GM18907 (cell line): ENCODE measurements around the gene KCNK4.

ENCODE experiments used
- ATAC-seq: cut with Tn5 transposase; IDR thresholded peaks from one replicate; pipeline ENCODE4 v1.9.1; 2021; ENCODE audit warnings: mild to moderate bottlenecking, moderate library complexity; ENCODE audit not compliant: unreplicated experiment

Gene KCNK4

GRCh38 chr11:64268025-64268892, 22.8 kb upstream of the KCNK4 start:
- no peak for ATAC-seq

GRCh38 chr11:64268893-64269539, 22.1 kb upstream of the KCNK4 start:
- ATAC-seq: peak; percentile 10

GRCh38 chr11:64269540-64270220, 21.4 kb upstream of the KCNK4 start:
- ATAC-seq: peak; percentile 68

DNA sequence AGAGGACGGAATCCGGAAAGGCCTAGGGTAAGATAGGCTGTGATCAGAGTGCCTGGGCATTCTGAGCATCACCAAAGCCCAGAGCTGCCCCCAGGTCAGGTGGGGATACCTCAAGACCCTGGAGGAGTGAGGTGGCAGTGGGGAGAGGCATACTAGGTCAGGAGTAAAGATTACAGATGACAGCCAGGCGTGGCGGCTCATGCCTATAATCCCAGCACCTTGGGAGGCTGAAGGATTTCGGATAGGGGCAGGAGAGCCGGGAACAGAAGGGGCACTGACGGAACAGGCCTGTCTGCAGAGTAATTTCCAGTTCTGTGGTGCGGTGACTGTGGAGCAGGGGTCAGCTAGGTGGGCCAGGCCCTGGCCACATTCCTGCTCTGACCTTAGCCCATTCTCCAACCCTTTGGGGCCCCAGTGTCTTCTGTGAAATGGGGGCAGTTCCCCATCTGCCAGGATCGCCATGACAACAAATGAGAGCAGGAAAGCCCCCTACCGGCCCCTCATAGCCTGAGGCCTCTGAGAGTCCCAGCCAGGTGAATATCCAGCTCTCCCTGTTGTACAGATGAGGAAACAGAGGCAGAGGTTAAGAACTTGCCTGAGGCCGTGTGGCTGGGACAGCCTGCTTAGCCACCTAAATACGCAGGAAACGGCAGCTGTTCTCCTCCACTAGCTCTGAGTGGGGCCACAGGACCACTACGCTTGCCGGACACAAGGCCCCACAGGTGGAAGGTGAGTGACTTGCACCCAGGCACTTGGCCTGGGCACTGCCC, 15.9 kb upstream of the KCNK4 start:
- no peak for ATAC-seq

DNA sequence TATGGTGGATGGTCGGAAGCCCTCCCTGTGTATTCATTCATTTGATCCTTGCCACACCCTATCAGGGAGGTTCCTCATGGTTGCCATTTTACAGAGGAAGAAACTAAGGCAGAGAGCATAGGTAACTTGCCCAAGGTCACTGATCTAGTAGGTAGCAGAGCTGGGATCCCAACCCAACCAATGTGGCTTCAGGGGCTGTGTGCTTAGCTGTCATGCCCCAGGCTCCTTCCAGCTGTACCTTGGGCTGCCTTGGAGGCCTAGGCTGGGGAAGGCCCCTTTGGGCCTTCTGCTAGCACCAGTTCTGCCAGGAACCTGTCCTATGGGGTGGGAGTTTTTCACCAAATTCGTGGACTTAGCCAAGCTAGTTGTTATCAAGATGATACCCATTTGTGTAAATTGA, 15.3 kb upstream of the KCNK4 start:
- ATAC-seq: no peak

DNA sequence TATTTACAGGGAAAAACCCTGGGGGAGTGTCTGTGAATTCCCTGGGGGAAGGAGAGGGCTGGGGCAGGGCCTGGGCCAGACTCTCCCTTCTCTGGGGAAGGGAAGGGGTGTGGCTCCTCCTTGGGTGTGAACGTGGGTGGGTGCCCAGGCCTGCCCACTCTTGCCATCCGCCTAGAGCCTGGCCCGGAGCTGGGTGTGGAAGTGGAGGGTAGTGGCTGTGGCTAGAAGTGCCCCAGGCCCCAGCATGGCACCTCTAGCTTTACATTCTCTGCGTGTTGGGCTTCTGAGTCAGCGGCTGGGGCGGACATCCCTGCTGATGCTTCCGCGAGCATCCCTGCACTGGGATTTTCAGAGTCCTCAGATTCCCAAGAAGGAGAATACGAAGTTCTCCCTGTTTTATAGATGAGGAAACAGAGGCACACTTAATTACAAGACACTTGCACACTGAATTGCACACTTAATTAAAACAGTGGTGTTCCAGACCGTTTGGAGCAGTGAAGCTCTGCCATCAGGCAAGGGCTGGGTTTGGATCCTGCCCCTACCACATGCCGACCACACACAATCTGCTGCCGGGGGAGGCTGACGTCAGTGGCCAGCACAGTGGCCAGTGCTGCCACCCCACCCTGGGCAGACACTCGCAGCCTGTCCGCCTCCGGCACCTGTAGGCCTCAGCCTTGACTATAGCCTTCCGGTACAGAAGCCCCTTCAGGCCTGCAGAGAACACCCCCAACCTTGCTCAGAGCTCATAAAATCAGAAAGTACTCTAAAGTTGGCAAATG, 14.3 kb upstream of the KCNK4 start:
- no peak for ATAC-seq

- no peak for ATAC-seq
Measured at GRCh38 chr11:64278576-64279190, 12.4 kb upstream of the KCNK4 start.

GRCh38 chr11:64281957-64282770, 8.9 kb upstream of the KCNK4 start:
- ATAC-seq: no peak

DNA sequence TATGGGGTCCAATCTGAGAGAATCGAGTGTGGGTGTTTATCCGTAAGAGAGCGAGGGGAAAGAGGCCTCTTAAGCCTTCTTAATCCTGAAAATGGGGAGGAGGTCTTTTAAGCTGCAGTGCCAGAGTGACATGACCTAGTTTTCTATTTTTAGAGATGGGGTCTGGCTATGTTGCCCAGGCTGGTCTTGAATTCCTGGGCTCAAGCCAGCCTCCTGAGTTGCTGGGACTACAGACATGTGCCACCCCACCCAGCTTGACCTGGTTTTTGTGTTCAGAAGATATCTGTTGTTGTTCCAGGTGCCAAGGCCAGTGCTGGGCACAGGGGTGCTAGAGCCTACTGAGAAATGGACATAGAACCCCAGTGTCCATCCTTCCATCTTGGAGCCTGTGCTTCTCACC, 8.0 kb upstream of the KCNK4 start:
- ATAC-seq: no peak

DNA sequence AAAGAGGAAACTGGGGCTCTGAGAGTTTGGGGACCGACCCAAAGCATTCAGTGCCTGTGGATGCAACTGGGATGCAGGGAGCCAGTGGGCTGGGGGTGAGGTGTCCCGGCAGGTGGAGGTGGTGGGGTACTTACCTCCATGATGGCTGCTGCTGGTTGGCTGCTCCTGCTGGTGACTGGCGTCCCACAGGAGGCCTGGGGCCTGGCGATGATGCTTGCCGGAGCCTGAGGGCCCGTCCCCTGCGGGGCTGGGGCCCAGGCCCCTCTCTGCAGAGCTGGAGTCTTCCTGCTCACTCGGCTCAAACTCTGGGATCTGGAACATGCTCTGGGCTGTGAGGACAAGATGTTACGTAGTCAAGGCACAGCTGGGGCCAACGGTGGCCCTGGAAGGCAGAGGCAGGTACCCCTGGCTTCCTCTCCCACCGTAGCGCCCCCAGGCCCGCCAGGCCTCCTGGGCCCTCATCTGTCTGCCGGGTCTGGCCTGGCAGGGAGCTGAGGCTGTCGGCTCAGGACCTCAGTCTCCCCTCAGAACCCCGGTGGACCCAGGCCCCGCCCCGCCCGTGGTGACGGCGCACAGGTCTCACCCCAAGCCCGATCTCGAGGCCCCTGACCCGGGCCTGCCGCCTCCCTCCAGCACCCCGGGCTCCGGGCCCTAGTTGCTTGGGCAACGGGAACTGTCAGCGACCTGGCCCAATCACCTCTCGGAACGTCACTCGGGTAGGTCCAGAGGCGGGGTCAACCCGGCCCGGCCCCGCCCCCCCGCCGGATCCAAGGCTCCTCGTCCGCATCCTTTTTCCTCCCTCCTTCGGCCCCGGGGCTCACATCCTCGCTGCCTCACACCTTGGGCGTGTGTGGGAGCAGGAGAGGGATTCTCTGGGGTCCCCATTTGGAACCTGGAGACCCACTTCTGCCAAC, 6.8 kb upstream of the KCNK4 start, which contains the start of gene BAD:
TSS of gene BAD (minus strand) at position 618 of the 914 bp plus-strand sequence. CDS start at position 321, 297 bp downstream.
- ATAC-seq: peak; percentile 77

DNA sequence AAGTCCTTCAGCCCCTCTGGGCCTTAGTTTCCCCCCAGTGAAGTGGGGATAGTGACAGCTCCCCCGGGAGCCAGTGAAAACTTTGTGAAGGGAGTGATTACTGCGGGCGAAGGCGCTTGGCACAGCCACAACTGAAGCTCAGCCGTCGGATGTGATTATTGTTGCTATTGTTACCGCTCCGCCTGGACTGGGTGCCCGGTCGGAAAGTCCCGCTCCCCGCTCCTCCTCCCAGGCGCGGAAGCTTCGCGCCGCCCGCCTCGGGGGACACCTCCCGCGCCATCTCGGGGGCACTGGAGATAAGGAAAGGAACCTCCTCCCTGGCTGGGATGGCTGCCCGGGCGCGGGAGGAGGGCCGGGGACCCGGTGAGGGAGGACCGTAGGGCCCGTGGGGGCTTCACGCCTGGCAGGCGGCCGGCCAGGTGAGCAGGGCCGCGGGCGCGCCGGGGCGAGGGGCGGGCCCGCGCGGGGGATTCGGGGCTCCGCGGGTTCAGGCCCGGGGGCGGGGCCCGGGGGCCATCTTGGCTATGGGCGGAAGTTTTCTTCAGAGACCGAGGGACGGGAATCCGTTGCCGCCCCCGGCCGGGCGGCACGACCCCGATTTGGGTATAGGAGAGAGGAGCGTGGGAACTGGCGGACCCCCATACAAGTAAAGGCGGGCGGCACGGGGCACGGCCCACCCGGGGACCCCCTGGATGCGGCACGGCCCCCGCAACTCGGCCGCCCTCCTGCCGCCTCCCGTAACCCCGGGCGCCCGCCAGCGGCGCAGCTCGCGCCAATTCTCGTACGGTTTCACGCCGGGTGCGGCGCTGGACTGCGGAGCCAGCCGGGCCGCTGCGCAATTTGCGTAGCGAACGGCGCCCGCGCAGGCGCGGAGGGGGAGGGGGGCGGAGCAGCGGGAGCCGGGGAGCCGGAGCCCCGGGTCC, 5.9 kb upstream of the KCNK4 start, which contains the start of gene GPR137:
TSS of gene GPR137 (plus strand) at position 887 of the 923 bp plus-strand sequence. CDS start 677 bp downstream, outside the sequence.
- peak; percentile 60 for ATAC-seq

DNA sequence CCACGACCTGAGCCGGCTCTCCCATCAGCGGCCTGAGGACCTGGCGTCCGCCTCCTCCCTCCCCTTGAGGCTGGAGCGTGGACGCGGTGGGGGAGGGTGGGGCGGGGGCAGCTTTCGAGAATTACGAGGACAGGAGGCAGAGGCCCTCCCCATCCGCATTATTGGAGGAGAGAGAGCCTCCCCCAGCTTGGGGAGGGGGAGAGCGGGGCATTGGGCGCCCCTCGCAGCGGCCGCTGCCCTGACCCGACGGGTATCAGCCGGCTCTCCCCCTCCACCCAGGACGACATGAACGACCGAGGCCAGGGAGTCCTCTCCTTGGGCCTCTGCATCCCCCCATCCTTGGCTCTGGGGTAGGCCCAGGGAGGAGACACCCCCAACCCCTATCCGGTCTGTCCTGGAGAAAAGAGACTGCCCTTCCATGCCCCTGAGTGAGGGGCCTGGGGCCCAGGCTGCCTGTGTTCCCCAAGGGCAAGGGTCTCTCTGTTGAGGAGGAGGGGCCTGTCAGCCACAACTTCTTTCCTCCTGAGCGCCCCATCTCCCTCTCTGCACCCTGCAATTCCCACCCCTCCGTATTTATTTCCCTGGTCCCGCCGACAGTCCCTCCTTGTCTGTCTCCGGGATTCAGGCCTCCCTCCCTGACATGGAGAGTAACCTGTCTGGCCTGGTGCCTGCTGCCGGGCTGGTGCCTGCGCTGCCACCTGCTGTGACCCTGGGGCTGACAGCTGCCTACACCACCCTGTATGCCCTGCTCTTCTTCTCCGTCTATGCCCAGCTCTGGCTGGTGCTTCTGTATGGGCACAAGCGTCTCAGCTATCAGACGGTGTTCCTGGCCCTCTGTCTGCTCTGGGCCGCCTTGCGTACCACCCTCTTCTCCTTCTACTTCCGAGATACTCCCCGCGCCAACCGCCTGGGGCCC, 5.0 kb upstream of the KCNK4 start:
- ATAC-seq: peak; percentile 8

GRCh38 chr11:64286801-64287159, 4.3 kb upstream of the KCNK4 start:
- no peak for ATAC-seq

DNA sequence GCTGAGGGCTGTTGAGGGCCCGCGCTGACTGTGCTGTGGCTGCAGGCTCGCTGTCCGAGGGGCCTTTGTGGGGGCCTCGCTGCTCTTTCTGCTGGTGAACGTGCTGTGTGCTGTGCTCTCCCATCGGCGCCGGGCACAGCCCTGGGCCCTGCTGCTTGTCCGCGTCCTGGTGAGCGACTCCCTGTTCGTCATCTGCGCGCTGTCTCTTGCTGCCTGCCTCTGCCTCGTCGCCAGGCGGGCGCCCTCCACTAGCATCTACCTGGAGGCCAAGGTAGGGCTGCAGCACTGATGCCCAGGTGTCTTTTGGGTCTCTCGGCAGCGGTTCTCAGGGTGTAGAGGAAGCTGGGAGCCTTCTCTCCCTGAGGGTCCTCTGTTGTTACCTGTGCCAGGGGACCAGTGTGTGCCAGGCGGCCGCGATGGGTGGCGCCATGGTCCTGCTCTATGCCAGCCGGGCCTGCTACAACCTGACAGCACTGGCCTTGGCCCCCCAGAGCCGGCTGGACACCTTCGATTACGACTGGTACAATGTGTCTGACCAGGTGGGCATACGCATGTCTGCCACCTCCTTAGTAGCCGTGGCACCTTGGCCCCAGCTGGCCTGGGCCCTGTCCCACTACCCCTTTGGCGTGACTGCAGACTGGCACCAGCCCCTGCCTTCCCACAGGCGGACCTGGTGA, 3.3 kb upstream of the KCNK4 start:
- no peak for ATAC-seq

DNA sequence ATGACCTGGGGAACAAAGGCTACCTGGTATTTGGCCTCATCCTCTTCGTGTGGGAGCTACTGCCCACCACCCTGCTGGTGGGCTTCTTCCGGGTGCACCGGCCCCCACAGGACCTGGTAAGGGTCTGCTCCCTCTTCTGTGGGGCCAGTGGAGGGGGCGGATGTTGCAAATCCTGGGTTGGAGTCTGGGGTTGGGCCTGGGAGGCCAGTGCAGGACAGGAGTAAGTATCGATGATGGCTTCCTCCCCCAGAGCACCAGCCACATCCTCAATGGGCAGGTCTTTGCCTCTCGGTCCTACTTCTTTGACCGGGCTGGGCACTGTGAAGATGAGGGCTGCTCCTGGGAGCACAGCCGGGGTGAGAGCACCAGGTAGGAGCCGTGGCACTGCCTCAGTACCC, 2.8 kb upstream of the KCNK4 start:
- ATAC-seq: no peak
